GM19324 (cell line): ENCODE data around the gene PSPC1.
A peak's percentile ranks its signal among the peaks of the same experiment; 100 is the strongest.
"Not testable (repeated sequence)": the region's sequence is repeated elsewhere in the genome, so short reads cannot be mapped to it uniquely, and the experiment has no call there.

ENCODE experiments used
- ATAC-seq: cut with Tn5 transposase; IDR thresholded peaks from one replicate; pipeline ENCODE4 v1.9.1; 2021; ENCODE audit warnings: mild to moderate bottlenecking, moderate library complexity; ENCODE audit not compliant: unreplicated experiment, low FRiP score

Gene PSPC1, protein sequence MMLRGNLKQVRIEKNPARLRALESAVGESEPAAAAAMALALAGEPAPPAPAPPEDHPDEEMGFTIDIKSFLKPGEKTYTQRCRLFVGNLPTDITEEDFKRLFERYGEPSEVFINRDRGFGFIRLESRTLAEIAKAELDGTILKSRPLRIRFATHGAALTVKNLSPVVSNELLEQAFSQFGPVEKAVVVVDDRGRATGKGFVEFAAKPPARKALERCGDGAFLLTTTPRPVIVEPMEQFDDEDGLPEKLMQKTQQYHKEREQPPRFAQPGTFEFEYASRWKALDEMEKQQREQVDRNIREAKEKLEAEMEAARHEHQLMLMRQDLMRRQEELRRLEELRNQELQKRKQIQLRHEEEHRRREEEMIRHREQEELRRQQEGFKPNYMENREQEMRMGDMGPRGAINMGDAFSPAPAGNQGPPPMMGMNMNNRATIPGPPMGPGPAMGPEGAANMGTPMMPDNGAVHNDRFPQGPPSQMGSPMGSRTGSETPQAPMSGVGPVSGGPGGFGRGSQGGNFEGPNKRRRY

DNA sequence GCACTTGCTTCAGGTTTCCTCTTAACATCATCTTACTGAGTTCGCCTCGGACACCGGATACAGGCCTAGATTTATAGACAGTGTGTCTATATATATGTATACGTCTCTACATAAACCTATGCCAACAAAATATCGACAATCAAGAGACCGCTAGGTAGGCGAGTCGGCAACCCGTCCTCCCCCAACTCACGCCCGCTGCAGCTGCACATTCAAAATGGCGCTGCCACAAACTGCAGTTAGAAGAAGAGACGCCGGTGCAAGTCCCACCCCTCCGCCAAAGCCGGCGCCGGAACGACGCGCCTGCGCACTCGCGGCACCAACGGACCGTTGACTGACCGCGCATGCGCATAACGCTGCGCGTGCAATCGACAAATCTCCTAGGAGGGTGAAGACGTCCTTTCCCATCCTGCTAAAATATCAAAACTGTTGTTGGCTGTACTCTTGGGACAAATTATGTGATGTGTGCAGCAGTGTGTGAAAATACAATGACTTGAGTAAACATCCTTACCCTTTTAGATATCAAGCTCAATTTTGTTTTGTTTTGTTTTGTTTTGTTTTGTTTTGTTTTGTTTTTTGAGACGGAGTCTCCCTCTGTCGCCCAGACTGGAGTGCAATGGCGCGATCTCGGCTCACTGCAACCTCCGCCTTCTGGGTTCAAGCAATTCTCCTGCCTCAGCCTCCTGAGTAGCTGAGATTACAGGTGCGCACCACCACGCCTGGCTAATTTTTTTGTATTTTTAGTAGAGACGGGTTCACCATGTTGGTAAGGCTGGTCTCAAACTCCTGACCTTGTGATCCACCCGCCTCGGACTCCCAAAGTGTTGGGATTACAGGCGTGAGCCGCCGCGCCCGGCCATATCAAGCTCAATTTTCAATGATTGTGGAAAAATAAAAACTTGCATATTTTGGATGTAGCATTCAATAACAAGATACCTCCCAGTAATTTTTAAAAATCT is at the start of gene PSPC1:
TSS of gene PSPC1 (minus strand) at position 219 of the 956 bp plus-strand sequence. CDS start at position 31, 188 bp downstream.
- peak; percentile 84 for ATAC-seq

DNA sequence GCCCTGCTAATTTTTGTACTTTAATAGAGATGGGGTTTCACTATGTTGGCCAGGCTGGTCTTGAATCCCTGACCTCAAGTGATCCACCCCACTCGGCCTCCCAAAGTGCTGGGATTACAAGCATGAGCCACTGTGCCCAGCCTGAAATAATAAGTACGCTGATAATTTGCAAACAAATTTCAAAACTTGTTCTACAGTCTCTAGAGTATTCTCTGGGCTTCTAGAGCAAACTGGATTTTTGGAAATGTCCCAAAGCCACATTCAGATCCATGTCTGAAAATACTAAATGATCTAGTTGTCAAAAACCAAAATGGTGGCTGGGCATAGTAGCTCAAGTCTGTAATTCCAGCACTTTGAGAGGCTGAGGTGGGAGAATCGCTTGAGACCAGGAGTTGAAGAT is 39.9 kb upstream of the PSPC1 start:
- ATAC-seq: no peak

DNA sequence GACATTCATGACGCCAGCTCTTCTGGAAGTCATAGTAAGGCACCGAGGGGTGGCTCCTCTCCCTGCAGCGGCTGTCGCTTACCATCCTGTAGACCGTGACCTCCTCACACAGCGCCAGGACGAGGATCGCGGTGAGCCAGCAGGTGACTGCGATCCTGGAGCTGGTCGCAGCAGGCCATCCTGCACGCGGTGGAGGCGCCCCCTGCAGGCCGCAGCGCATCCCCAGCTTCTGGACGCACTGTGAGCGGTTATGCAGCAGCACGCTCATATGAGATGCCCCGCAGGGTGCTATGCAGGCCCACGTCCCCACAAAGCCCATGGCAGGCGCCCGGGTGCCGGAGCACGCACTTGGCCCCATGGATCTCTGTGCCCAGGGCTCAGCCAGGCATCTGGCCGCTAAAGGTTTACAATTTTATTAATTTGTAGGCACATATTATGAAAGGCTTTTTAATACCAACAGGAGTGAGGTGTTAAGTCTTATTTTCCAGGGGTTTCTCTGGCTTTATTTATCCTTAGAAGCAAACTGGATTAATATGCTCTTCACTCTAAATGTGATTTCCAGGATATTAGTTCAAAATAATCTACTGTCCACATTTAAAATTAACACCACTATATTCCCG is 35.6 kb upstream of the PSPC1 start:
- no peak for ATAC-seq

DNA sequence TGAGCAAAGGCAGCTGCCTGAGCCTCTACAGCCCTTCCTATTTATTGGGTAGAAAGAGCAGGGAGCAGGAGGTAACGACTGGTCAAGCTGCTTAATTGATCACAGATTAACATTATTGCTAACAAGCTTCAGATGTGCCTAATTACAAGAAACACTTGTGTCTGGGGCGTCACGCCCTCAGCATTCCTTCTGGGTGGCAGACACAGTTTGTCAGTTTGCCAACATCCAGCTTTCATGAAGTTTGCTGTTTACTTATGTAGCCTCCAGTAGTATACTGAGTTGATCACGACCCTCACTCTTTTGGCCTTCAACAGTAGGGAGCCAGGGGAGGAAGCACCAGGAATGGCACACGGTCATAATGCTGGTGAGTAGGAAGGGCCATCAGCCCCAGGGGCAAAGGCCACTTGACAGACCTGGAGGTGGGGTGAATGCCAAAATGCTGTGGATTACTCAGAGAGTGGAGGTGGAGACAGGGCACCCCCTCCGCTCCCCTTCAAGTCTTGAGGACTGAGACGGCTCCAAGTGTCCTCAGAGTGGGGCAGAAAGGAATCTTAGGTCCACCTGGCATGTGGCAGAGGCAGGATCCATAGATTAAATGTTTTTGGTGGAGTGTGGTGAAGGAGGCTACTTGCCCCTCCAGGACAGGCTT is 34.9 kb upstream of the PSPC1 start:
- ATAC-seq: no peak

DNA sequence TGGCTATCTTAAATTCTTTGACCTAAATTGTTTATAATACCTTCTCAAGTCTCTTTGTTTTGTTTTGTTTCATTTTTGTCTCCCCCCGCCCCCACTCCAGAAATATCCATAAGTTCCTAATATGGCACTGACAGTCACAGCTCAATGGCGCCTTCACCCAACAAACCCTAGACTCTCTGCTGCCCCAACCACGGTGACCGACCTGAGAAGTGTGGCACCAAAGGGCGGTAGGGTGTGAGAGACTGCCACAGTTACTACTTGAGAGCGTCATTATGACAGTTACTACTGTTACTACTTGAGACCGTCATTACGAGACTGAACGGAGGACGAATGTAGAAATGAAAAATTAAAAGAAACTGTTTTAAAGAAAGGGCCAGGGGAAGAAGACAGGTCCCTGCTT is 34.4 kb upstream of the PSPC1 start:
- no peak for ATAC-seq

DNA sequence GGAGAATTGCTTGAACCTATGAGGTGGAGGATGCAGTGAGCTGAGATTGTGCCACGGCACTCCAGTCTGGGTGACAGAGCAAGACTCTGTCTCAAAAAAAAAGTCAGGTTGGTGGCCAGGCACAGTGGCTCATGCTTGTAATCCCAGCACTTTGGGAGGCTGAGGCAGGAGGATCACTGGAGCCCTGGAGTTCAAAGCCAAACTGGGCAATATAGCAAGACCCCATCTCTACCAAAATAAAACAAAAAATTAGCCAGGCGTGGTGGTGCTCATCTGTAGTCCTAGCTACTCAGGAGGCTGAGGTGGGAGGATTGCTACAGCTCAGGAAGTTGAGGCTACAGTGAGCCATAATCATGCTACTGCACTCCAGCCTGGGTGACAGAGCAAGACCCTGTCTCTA is 33.1 kb upstream of the PSPC1 start:
- ATAC-seq: not testable (repeated sequence)

DNA sequence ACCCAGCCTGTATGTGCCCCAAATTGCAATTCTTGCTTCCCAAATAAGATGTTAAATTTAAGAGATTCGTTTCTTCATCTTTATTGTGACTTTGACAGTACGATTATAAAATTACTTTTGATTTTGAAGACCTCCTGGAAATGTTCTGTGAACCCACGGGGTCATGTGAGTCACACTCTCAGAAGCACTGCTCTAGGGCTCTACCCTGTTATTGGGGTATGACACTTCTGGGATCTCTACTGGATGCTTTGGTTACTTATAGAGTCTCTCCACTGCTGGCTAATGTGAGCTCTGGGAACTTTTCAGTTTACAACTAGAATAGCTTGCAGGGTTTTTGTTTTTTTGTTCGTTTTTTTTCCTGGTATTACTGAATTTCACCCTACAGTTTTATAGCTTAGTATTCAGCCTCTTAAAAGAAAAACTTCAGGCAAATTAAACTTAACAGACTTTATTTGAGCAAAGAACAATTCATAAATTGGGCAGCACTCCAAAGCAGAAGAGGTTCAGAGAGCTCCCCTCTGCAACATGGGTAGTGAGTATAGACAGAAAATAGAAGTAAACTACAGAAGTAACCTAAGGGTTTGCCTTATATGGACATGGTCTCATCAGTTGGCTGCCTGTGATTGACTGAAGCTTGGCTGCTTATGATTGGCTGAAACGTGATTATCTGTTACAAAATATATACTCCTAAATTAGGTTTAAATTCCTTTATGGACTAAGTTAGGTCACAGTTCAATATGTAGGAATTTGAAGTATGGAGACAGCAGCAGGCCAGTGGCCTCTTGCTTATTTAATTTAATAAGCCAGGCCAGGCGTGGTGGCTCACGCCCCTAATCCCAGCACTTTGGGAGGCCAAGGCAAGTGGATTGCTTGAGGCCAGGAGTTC is 28.5 kb upstream of the PSPC1 start:
- ATAC-seq: no peak

DNA sequence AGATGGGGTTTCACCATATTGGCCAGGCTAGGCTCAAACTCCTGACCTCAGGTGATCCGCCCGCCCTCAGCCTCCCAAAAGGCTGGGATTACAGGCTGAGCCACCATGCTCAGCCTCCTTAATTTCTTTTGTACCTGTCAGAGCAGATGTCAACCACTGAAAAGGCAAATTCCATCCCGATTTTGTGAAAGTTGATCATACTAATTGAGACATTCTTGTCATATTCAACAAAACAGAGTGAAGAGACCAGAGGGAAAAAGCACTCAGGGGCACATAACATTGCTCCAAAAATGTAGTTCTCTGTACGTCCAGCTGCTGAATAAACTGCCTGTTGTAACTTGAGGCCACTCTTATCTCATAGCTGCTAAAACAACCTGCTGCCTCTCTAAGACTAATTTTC is 27.4 kb upstream of the PSPC1 start:
- ATAC-seq: no peak

DNA sequence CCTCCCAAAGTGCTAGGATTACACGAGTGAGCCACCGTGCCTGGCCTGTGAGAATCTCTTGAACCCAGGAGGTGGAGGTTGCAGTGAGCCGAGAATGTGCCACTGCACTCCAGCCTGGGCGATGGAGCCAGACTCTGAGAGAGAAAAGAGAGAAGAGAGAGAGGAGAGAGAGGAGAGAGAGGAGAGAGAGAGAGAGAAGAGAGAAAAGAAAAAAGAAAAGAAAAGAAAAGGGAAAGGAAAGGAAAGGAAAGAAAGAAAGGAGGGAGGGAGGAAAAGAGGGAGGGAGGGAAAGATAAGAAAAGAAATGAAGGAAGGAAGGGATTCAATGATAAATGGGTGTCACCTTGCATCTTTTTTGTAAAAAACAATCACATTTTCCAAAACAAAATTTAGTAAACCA is 23.0 kb upstream of the PSPC1 start:
- no peak for ATAC-seq

DNA sequence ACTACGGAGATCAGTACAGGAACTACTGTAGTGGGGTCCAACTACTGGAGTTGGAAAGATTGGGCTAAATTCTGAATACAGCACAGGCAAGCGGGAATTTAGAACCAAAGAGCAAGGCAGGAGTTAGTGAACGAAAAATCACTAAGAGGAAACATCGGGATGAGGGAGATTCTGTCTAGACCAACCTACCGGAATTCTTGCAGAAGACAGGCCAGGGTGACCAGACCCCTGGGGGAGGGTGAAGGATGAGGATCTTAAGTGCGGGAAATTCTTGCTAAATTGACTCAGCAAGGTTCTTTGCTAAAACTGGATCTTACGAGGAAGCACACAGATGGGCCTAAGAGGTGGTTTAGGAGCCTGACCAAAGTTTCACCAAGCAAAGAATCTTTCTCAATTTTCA is 13.2 kb upstream of the PSPC1 start:
- ATAC-seq: no peak

DNA sequence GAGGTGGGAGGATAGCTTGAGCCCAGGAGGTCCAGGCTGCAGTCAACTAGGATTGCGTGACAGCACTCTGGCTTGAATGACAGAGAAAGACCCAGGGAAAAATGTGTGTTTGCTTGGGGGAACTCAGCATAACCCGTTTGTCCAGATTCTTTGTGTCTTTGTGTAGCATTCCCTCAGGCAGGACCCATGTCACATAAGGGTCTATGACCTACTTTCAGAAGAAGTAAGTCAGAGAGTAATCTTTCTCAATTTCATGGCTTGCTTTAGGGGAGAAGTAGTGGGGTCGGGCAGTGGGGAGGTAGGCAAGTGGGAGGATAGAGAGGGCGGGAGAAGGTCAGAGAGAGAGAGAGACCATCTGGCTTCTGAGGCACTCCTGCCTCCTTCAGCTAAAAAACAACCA is 11.9 kb upstream of the PSPC1 start:
- ATAC-seq: no peak

DNA sequence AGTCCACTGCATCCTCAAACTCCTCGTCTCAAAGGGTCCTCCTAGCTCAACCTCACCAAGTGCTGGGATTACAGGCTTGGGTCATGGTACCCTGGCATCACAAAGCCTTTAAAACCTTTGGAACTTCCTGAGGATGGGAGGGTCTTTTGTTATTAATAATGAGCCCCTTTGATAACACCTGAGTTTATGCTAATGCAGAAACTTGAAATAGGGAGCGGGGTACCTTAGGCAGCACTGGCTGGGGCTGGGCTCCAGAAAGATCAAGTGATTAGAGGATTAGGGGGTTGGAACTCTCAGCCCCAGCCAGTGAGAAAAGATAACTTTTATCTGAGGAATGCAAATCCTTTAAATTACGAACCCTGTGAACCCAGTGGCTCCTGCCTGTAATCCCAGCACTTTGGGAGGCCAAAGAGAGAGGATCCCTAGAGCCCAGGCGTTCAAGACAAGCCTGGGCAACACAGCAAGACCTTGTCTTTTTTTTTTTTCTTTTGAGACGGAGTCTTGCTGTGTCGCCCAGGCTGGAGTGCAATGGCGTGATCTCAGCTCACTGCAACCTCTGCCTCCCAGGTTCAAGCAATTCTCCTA is 9.3 kb upstream of the PSPC1 start:
- ATAC-seq: no peak

DNA sequence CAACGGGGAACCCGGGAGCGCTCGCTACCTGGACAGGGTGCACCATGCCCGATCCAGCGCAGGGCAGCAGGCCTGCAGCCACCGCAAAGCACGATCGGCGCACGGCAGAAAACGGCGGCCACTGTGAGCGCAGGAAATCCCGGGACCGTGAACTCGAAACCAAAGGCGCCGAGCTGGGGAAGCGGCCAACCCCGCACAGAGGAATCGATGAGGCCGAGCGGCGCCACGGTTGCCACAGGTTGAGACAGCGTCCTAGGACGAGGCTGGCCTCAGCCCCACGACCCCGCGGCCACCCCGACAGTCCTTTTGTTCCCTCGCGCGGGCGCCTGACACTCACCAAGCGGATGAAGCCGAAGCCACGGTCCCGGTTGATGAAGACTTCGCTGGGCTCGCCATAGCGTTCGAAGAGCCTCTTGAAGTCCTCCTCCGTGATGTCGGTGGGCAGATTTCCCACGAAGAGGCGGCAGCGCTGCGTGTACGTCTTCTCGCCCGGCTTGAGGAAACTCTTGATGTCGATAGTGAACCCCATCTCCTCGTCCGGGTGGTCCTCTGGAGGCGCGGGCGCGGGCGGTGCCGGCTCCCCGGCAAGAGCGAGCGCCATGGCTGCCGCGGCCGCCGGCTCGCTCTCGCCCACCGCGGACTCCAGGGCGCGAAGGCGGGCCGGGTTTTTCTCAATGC is 557 bp downstream of the PSPC1 start:
- peak; percentile 50 for ATAC-seq

DNA sequence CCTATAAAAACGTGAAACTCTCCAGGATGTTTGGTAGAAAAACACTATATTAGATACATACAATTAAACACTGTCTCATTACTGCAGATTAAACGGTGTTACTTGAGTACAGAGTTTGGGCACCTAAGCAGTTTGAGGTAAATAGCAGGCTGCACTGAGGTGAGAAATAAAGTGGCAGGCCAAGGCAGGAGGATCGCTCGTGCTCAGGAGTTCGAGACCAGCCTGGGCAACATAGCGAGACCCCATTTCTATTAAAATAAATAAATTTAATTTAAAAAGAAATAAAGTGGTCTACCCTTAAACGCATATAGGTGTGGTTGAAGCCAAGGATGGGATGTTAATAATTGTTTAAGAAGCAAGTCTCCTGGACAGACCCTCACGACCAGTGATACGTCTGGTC is 1.2 kb downstream of the PSPC1 start:
- no peak for ATAC-seq

DNA sequence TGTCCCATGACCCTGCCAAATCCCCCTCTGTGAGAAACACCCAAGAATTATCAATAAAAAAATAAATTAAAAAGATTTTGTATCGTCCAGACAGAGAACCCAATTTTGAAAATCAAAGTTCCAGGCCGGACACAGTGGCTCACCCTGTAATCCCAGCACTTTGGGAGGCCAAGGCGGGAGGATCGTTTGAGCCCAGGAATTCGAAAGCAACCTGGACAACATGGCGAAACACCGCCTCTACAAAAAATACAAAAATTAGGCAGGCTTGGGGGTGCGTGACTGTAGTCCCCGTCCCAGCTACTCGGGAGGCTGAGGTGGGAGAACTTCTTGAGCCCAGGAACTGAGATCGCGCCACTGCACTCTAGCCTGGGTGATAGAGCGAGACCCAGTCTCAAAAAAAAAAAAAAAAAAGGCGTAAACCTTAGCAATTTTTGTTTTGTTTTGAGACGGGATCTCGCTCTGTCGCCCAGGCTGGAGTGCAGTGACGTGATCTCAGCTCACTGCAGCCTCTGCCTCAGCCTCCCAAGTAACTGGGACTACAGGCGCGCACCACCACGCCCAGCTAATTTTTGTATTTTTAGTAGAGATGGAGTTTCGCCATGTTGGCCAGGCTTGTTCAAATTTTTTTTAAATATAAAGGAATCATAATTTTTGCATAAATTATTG is 1.9 kb downstream of the PSPC1 start:
- not testable (repeated sequence) for ATAC-seq

DNA sequence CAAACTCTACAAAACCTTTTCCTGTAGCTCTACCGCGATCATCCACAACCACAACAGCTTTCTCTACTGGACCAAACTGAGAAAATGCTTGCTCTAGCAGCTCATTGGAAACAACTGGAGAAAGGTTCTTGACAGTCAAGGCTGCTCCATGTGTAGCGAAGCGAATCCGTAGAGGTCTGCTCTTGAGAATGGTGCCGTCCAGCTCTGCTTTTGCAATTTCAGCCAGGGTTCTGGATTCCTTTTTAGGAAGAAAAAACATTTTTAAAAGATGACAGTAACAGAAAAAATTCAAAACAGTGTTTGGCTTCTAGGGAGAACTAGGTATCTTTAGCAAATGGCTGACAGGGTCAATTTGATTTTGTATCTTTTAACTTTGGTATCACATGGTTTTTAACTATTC is 10.4 kb downstream of the PSPC1 start:
- no peak for ATAC-seq

DNA sequence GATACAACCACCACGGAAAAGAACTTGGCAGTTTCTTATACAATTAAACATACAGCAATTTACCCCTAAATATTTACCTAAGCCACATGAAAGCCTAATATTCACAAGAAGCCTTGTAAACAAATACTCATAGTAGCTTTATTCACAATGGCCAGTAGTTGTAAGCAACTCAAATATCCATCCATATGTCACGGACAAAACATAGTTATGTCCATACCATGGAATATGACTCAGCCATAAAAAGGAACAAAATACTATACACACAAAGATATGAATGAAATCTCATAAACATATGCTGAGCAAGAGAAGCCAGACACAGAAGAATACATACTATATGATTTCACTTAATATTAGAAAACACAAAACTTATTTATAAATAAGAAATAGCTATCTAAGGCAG is 12.9 kb downstream of the PSPC1 start:
- no peak for ATAC-seq

DNA sequence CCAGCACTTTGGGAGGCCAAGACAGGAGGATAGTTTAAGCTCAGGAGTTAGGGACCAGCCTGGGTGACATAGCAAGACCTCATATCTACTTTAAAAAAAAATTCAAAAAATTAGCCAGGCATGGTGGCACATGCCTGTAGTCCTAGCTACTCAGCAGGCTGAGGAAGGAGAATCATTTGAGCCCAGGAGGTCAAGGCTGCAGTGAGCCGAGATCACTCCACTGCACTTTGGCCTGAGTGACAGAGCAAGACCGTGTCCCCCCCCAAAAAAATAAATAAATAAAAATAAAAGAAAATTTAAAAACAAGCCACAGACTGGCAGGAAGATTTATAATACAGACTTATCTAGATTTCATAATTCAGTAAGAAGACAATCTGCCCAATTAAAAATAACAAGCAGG is 14.8 kb downstream of the PSPC1 start:
- no peak for ATAC-seq
